ENCODE results near the gene ACSL5. TPM values are rescaled to one million over a fixed set of nuclear protein-coding genes. Genes with fewer than 3 reads are reported as not detected.
"Not testable (repeated sequence)": the region's sequence is repeated elsewhere in the genome, so short reads cannot be mapped to it uniquely, and the experiment has no call there.

ACSL5 gene
- total RNA-seq, 1 experiment from 2014 or later: 1.4 TPM

- Histone ChIP-seq H3K9me2 (replicated peaks; ENCODE audit: low read length) (no peaks in the 10 kb centered on the region), H3K79me2 (ENCODE audit: low read length) (no peaks in the 10 kb centered on the region), H3K4me3 (ENCODE audit: low read length) (no peak overlapping the region), H3K36me3 (ENCODE audit: low read depth, low read length) (no peaks in the 10 kb centered on the region; the same call in 1 of the 2 replicates), H3K4me2 (ENCODE audit: low read length) (no peak overlapping the region), H3F3A (ENCODE audit: low read length, unreplicated experiment) (no peaks in the 10 kb centered on the region), H4K20me1 (ENCODE audit: low read length) (no peaks in the 10 kb centered on the region), H3K4me1 (ENCODE audit: insufficient read depth, low read length) (no peaks in the 10 kb centered on the region), H3K27me3 (ENCODE audit: low read length) (no peaks in the 10 kb centered on the region), H2AFZ (ENCODE audit: low read length) (no peak overlapping the region), H3K9me3 (ENCODE audit: low read length) (no peaks in the 10 kb centered on the region), H3K27ac (ENCODE audit: low read length) (no peak overlapping the region), H3K9ac (ENCODE audit: low read length) (no peak overlapping the region)
- no peak for TF ChIP-seq EZH2phosphoT487 (IDR thresholded peaks at IDR 0.05; ENCODE audit: borderline replicate concordance, low read length)
- BruUV-seq (replicated peaks): no TSS peak
- intact Hi-C loops (cut with micrococcal nuclease): no loop called here
- DNase-seq (peak; percentile 29), ATAC-seq (no peak; the same call in 1 of the 2 replicates)
- ChIA-PET CTCF (no interaction called here), POLR2A (ENCODE audit: unreplicated experiment) (interaction anchor here (0.7 kb wide), 1 partner anchor 40 kb away, joined by 6 read pairs; no protein-coding TSS in a partner anchor)
These were observed 87.3 kb downstream of the ACSL5 start for GRCh38 chr10:112461029-112461887.

- H4K20me1 ChIP-seq (ENCODE audit: low read length); intact Hi-C loops (cut with micrococcal nuclease); H3K79me2 ChIP-seq (ENCODE audit: low read length); H3K27me3 ChIP-seq (ENCODE audit: low read length); H3K4me1 ChIP-seq (ENCODE audit: insufficient read depth, low read length); POLR2A ChIA-PET (ENCODE audit: unreplicated experiment); H3K27ac ChIP-seq (ENCODE audit: low read length); H3F3A ChIP-seq (ENCODE audit: low read length, unreplicated experiment); H3K36me3 ChIP-seq (ENCODE audit: low read depth, low read length); H2AFZ ChIP-seq (ENCODE audit: low read length); H3K4me2 ChIP-seq (ENCODE audit: low read length); H3K9me2 ChIP-seq (replicated peaks; ENCODE audit: low read length); H3K4me3 ChIP-seq (ENCODE audit: low read length); ATAC-seq; DNase-seq; H3K9ac ChIP-seq (ENCODE audit: low read length); H3K9me3 ChIP-seq (ENCODE audit: low read length); BruUV-seq (replicated peaks): not testable (repeated sequence)
- CTCF ChIA-PET: interaction anchor here (0.6 kb wide), 1 partner anchor 681 kb away, joined by 5 read pairs; no protein-coding TSS in a partner anchor
These were observed 90.2 kb downstream of the ACSL5 start for GRCh38 chr10:112464074-112464473.

GRCh38 chr10:112465299-112465883 lies 91.5 kb downstream of the ACSL5 start:
- POLR2A ChIA-PET (ENCODE audit: unreplicated experiment): no interaction called here
- H3K4me1 ChIP-seq (ENCODE audit: insufficient read depth, low read length): no peaks in the 10 kb centered on the region
- H3F3A ChIP-seq (ENCODE audit: low read length, unreplicated experiment): no peaks in the 10 kb centered on the region
- H3K9ac ChIP-seq (ENCODE audit: low read length): no peak overlapping the region
- ATAC-seq: no peak
- H3K4me2 ChIP-seq (ENCODE audit: low read length): no peak overlapping the region
- H3K79me2 ChIP-seq (ENCODE audit: low read length): no peaks in the 10 kb centered on the region
- H3K9me3 ChIP-seq (ENCODE audit: low read length): no peaks in the 10 kb centered on the region
- CTCF ChIA-PET: no interaction called here
- no peaks in the 10 kb centered on the region for H4K20me1 ChIP-seq (ENCODE audit: low read length)
- H3K27ac ChIP-seq (ENCODE audit: low read length): no peak overlapping the region
- no peak for DNase-seq
- no TSS peak for BruUV-seq (replicated peaks)
- intact Hi-C loops (cut with micrococcal nuclease): no loop called here
- H2AFZ ChIP-seq (ENCODE audit: low read length): no peak overlapping the region
- TF ChIP-seq EZH2phosphoT487 (IDR thresholded peaks at IDR 0.05; ENCODE audit: borderline replicate concordance, low read length) (no peak), EZH2 (IDR thresholded peaks at IDR 0.05; ENCODE audit: low read length, unreplicated experiment) (no peak), CTCF (conservative IDR thresholded peaks at IDR 0.05; ENCODE audit: low read depth, low read length) (no peak)
- no peaks in the 10 kb centered on the region for H3K27me3 ChIP-seq (ENCODE audit: low read length)
- no peaks in the 10 kb centered on the region; the same call in 1 of the 2 replicates for H3K36me3 ChIP-seq (ENCODE audit: low read depth, low read length)
- no peak overlapping the region for H3K4me3 ChIP-seq (ENCODE audit: low read length)
- H3K9me2 ChIP-seq (replicated peaks; ENCODE audit: low read length): no peaks in the 10 kb centered on the region

All from PC-3 (cell line).